VCaP (cell line): ENCODE measurements around the gene SCRN3.
"Not testable (repeated sequence)": the region's sequence is repeated elsewhere in the genome, so short reads cannot be mapped to it uniquely, and the experiment has no call there.

Experiments
- H3K27ac ChIP-seq: fragments of 450-650 bp; 2 replicates; pipeline ENCODE4 v1.5.1; 2017
- TF ChIP-seq, protein P1 (sequence below): fragments of 450-650 bp; conservative IDR thresholded peaks from 2 replicates; pipeline ENCODE4 v1.5.1; 2017; ENCODE audit warnings: mild to moderate bottlenecking, moderate library complexity

Gene SCRN3, protein sequence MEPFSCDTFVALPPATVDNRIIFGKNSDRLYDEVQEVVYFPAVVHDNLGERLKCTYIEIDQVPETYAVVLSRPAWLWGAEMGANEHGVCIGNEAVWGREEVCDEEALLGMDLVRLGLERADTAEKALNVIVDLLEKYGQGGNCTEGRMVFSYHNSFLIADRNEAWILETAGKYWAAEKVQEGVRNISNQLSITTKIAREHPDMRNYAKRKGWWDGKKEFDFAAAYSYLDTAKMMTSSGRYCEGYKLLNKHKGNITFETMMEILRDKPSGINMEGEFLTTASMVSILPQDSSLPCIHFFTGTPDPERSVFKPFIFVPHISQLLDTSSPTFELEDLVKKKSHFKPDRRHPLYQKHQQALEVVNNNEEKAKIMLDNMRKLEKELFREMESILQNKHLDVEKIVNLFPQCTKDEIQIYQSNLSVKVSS

DNA sequence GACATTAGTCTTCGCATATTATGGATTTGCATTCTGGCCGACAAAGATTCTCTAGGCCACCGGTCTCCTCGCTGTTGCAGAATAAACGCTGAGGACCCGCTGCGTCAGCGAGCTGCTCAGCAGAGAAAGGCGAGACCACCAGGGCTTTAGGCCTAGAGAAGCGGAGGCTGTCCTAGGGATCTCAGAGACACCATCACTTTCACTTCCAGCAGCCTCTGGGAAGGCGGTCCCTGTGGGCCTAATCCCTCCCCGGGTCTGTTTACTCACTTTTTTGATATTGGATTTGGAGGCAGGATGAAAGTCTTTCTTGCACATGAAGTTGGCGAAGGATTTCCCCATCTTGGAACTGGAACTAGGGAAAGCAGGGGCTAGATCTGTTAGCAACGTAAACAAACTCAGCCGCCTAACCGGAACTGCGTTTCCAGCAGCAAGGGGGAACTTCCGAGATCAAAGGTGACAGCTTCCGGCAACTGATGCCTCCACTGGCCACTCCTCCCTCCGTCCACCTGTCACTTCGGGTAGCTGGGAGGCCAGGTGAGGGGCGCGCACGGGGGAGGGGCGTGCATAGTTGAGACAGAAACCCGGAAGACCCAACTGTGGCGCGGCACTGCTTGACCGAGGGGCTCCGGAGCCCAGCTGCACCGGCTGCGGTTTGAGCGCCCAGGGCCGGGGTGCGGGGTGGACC lies at the start of gene SCRN3:
SCRN3 (plus strand) TSS at position 447 of the 685 bp plus-strand sequence. CDS start 2,554 bp downstream, outside the sequence.
- H3K27ac ChIP-seq, result peak within 1 kb of the TSS; percentile 77
- TF ChIP-seq, protein P1, sequence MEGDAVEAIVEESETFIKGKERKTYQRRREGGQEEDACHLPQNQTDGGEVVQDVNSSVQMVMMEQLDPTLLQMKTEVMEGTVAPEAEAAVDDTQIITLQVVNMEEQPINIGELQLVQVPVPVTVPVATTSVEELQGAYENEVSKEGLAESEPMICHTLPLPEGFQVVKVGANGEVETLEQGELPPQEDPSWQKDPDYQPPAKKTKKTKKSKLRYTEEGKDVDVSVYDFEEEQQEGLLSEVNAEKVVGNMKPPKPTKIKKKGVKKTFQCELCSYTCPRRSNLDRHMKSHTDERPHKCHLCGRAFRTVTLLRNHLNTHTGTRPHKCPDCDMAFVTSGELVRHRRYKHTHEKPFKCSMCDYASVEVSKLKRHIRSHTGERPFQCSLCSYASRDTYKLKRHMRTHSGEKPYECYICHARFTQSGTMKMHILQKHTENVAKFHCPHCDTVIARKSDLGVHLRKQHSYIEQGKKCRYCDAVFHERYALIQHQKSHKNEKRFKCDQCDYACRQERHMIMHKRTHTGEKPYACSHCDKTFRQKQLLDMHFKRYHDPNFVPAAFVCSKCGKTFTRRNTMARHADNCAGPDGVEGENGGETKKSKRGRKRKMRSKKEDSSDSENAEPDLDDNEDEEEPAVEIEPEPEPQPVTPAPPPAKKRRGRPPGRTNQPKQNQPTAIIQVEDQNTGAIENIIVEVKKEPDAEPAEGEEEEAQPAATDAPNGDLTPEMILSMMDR, result no peak

DNA sequence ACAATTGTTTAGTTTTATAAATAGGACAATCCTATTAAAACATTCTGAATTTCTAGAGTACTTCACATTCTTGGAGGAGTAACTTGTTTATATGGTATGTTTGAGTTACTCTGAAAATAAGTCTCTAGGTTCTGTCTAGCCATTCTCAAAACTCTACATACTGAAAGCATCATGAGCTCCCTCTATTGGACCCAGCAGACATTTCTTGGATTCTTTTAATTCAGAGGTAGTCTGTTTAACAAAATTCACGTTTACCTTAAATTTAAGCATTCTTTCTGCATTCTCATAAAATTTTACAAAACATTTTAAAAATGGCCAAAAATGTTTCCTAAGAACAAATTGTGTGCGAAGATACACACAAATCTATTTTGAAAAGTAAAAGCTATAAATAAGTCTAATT lies 45.5 kb upstream of the SCRN3 start:
- TF ChIP-seq, protein P1, result peak; percentile 75
- no peak overlapping the region for H3K27ac ChIP-seq

DNA sequence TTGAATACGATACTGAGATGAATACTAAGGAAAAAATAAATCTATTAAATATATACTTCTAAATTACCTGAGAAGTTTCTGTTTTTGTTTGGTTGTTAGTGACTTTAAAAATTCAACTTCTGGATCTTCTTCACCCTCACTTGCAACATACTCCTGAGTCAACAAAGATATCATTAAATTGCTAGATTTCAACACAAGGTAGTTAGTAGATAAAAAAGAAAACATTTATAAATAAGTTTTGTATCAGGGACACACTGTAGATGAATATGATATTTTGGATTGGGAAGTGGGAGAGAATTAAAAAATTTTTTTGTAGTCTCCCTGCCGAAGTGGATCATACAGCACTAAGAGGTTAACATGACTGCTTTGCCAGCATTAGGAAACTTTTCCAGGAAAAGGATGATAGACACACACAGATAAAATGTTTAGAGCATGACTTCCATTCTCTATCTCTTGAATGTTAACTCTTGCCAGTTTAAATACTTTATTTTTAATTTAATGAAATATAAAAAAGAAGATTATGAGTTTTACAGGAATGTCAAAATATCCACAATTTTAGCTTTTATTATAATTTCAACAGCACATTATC lies 44.8 kb upstream of the SCRN3 start:
- H3K27ac ChIP-seq, result no peak overlapping the region
- TF ChIP-seq, protein P1, result no peak

DNA sequence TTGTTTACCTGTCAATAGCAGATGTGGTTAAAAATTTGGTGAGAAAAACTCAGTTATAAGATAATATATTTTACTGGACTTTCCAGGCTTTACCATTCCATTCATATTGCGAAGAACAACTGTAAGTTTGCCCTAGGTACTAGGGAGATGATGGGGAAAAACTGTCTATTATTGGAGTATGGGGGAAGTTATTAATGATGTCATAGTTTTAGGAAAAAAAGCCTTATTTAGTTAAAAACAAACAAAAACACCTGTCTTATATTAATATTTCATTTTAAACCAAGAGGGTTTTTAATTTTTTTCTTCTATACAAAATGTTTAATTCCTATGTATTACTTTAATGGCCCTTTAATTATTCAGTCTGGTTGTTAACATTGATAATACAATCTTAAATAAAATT lies 42.5 kb upstream of the SCRN3 start:
- no peak overlapping the region for H3K27ac ChIP-seq
- TF ChIP-seq, protein P1, result no peak

DNA sequence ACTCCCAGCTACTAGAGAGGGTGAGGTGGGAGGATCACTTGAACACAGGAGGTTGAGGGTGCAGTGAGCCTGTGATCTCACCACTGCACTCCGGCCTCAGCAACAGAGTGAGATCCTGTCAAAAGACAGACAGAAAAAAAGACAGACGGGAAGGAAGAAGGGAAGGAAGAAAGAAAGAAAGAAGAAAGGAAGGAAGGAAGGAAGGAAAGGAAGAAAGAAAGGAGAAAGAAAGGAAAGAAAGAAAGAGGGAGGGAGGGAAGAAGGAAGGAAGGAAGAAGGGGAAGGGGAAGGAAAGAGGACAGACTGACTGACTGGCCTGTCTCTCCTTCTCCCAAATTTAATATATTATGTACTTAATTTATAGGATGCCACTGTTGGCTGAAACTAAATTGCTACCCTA lies 39.2 kb upstream of the SCRN3 start:
- TF ChIP-seq, protein P1, result no peak
- H3K27ac ChIP-seq, result no peak overlapping the region

DNA sequence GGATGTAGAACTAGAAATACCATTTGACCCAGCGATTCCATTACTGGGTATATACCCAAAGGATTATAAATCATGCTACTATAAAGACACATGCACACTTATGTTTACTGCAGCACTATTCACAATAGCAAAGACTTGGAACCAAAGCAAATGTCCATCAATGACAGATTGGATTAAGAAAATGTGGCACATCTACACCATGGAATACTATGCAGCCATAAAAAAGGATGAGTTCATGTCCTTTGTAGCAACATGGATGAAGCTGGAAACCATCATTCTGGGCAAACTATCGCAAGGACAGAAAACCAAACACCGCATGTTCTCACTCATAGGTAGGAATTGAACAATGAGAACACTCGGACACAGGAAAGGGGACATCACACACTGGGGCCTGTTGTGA lies 35.9 kb upstream of the SCRN3 start:
- not testable (repeated sequence) for H3K27ac ChIP-seq

DNA sequence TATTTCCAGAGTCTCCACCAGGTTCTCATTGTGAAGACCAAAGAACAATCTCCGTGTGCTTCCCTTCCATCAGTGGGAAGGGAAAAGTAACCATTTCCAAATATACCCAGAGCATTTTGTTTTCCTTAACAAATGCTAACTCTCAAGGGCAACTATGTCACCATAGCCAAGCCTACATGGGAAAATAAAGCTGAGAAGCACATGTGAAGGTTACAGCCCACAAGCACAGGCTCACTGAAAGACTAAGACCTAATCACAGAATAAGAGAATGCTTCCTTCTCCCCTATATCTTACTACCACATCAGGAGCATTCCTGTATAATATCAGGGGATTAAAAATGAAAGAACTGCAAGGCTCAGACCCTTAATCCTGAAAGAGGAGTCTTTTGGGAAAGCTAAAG lies 32.6 kb upstream of the SCRN3 start:
- TF ChIP-seq, protein P1, result no peak
- no peak overlapping the region for H3K27ac ChIP-seq

DNA sequence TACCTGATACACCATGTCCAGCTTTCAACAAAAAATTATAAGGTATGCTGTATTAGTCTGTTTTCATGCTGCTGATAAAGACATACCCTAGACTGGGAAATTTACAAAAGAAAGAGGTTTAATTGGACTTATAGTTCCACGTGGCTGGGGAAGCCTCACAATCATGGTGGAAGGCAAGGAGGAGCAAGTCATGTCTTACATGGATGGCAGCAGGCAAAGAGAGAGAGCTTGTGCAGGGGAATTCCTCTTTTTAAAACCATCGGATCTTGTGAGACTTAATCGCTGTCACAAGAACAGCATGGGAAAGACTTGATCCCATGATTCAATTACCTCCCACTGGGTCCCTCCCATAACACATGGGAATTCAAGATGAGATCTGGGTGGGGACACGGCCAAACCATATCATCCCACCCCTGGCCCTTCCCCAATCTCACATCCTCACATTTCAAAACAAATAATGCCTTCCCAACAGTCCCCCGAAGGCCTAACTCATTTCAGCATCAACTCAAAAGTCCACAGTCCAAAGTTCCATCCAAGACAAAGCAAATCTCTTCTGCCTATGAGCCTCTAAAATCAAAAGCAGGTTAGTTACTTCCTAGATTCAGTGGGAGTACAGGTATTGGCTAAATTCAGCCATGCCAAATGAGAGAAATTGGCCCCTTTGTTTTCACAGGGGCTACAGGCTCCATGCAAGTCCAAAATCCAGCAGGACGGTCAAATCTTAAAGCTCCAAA lies 31.9 kb upstream of the SCRN3 start:
- not testable (repeated sequence) for H3K27ac ChIP-seq
